ENCODE measurements around the gene CPZ. TPM values are rescaled to one million over a fixed set of nuclear protein-coding genes. Genes with fewer than 3 reads are reported as not detected.

CPZ gene
- total RNA-seq, 2 donors from 2014 or later = not detected

DNA sequence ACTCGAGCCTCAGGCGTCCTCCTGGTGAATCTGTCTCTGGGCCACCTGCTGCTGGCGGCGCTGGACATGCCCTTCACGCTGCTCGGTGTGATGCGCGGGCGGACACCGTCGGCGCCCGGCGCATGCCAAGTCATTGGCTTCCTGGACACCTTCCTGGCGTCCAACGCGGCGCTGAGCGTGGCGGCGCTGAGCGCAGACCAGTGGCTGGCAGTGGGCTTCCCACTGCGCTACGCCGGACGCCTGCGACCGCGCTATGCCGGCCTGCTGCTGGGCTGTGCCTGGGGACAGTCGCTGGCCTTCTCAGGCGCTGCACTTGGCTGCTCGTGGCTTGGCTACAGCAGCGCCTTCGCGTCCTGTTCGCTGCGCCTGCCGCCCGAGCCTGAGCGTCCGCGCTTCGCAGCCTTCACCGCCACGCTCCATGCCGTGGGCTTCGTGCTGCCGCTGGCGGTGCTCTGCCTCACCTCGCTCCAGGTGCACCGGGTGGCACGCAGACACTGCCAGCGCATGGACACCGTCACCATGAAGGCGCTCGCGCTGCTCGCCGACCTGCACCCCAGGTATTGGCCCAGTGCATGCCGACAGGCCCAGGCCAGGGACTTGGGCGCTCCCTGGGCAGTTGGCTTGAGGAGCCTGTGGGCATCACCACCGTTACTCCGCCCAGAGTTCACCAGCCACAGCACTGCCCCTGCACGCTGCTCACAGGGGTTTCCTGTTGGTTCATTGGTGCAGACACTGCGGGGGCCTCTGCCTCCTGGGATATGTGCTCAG lies 11.3 kb upstream of the CPZ start:
- no peak for ATAC-seq
- no peak overlapping the region for H3K27ac Mint-ChIP-seq
- H3K4me1 Mint-ChIP-seq (ENCODE audit: low read depth in 2 of 2) = no peaks in the 10 kb centered on the region
- H3K9me3 Mint-ChIP-seq = no peaks in the 10 kb centered on the region
- no peak overlapping the region for H3K4me3 Mint-ChIP-seq
- DNase-seq (ENCODE audit: low spot score) = peak; percentile 53
- no peaks in the 10 kb centered on the region for H3K36me3 Mint-ChIP-seq
- H3K27me3 Mint-ChIP-seq = peaks cover 24 to 27% of the 10 kb centered on the region in 2 donors

DNA sequence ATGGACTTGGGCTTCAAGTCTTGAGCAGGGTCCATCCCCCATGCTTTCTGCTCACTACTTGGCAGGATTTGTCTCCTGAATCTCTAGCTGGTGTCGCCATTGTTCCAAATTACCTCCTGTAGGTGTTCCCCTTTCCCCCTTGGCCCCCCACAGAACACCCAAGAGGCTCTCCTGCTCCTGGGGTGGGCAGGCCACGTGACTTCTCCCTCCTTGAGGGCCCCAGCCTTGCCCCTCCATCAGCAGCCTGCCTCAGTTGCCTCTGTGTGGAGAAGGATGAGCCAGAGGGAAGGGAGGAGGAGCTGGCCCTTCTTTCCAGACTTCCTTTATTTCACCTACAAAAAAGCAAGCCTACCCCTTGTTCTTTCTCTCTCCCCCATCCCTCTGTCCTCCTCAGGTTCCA lies 10.5 kb upstream of the CPZ start:
- peaks cover 22 to 23% of the 10 kb centered on the region in 2 donors for H3K27me3 Mint-ChIP-seq
- no peaks in the 10 kb centered on the region for H3K36me3 Mint-ChIP-seq
- DNase-seq (ENCODE audit: low spot score) (peak; percentile 16), ATAC-seq (no peak)
- no peaks in the 10 kb centered on the region for H3K4me1 Mint-ChIP-seq (ENCODE audit: low read depth in 2 of 2)
- no peaks in the 10 kb centered on the region for H3K9me3 Mint-ChIP-seq
- H3K27ac Mint-ChIP-seq = no peak overlapping the region
- no peak overlapping the region for H3K4me3 Mint-ChIP-seq

DNA sequence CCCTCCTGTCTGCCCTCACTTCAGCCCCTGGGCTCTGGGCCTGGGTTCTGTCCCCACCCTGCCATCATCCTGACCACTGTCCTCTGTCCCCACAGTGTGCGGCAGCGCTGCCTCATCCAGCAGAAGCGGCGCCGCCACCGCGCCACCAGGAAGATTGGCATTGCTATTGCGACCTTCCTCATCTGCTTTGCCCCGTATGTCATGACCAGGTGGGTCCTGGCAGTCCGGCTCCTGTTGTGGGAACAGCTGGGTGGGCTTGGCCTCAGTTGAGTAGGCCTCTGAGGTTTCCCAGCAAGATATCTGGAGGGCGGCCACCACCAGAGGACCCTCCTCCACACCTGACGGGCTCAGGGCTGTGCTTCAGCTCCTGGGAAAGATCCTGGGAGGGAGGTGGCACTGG lies 10.1 kb upstream of the CPZ start:
- no peaks in the 10 kb centered on the region for H3K9me3 Mint-ChIP-seq

DNA sequence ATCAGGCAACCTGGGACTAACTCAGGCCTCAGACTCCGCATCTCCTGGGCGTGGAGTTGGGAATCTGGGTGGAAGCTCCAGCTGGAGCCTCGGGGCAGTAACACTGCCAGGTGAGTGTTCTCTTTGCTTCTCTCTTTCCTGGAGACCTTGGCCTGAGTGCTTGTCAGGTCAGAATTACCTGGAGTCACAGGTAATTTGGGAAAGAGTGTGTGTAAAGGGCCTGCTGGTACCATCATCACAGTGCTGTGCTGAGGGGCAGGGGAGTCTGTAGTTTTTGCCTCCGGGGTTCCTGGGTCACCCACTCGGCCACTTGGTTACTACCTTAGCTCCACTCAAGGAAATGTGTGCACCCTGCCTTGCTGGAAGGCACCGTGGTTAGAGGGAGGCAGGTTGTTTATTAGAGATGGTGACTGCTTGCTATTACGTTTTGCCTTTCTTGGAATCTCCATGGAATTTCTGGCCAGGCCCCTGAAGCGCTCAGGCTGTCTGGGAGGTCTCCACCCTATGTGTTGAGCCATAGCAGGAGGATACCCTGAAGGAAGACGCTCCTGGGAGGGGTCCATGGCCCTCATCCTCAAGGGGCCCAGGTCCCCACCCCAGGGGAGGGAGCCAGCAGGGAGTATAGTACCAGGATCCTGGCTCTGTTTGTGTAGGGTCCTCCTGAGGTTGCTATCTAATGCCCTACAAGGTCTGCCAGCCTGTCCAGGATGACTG lies 9.5 kb upstream of the CPZ start:
- DNase-seq (ENCODE audit: low spot score) = no peak
- no peak for ATAC-seq
- H3K27me3 Mint-ChIP-seq = peaks cover 13 to 14% of the 10 kb centered on the region in 2 donors
- no peak overlapping the region for H3K27ac Mint-ChIP-seq
- no peaks in the 10 kb centered on the region for H3K4me1 Mint-ChIP-seq (ENCODE audit: low read depth in 2 of 2)
- H3K4me3 Mint-ChIP-seq = no peak overlapping the region
- no peaks in the 10 kb centered on the region for H3K9me3 Mint-ChIP-seq
- H3K36me3 Mint-ChIP-seq = no peaks in the 10 kb centered on the region

More for the DNA sequence above, 10.1 kb upstream of the CPZ start:
- Mint-ChIP-seq H3K4me3 (no peak overlapping the region), H3K4me1 (ENCODE audit: low read depth in 2 of 2) (no peaks in the 10 kb centered on the region), H3K36me3 (no peaks in the 10 kb centered on the region), H3K27ac (no peak overlapping the region), H3K27me3 (peaks cover 18 to 19% of the 10 kb centered on the region in 2 donors)
- DNase-seq (ENCODE audit: low spot score) (peak; percentile 34), ATAC-seq (no peak)

DNA sequence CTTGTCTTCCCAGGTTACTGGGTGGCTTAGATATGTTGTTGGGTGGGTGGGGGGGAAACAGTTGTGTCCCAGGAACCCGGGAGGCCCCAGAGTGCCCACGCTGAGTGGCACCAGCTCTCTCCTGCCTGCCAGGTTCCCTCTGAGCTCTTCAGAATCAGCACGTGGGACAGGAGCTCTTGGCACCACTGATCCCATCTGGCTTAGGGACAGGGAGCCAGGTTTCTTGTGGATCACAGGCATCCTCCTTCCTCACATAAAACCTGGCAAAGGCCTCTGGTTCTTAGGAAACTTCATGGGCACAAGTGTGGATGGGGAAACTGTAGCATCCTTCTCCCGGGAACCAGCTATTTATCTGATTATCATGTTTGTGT lies 8.9 kb upstream of the CPZ start:
- Mint-ChIP-seq H3K36me3 (no peaks in the 10 kb centered on the region), H3K27me3 (peaks cover 11 to 14% of the 10 kb centered on the region in 2 donors), H3K4me3 (no peak overlapping the region), H3K4me1 (ENCODE audit: low read depth in 2 of 2) (no peaks in the 10 kb centered on the region), H3K9me3 (no peaks in the 10 kb centered on the region), H3K27ac (no peak overlapping the region)
- DNase-seq (ENCODE audit: low spot score) (no peak), ATAC-seq (no peak)

DNA sequence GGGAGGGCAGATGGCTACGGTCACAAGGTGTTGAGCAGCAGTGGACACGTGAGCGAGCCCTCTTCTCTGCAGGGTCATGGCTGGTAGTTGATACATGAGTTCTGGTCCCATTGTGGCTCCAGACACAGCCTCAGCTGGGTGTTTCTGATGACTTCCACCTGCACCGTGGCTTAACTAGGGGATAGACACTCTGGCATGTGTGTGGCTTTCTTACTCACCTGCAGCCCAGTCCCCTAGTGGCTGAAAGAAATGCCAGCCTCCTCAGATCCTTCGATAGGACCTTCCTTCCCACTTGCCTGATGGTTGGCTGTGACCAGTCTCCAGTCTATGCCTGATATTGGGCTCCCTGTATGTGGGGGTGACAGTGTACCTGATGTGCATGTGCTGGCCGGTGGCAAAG lies 7.4 kb upstream of the CPZ start:
- H3K27ac Mint-ChIP-seq = no peak overlapping the region
- H3K27me3 Mint-ChIP-seq = peaks cover 5 to 6% of the 10 kb centered on the region in 2 donors
- no peak overlapping the region for H3K4me3 Mint-ChIP-seq
- H3K9me3 Mint-ChIP-seq = no peaks in the 10 kb centered on the region
- no peaks in the 10 kb centered on the region for H3K4me1 Mint-ChIP-seq (ENCODE audit: low read depth in 2 of 2)
- H3K36me3 Mint-ChIP-seq = no peaks in the 10 kb centered on the region
- ATAC-seq = no peak
- DNase-seq (ENCODE audit: low spot score) = no peak

DNA sequence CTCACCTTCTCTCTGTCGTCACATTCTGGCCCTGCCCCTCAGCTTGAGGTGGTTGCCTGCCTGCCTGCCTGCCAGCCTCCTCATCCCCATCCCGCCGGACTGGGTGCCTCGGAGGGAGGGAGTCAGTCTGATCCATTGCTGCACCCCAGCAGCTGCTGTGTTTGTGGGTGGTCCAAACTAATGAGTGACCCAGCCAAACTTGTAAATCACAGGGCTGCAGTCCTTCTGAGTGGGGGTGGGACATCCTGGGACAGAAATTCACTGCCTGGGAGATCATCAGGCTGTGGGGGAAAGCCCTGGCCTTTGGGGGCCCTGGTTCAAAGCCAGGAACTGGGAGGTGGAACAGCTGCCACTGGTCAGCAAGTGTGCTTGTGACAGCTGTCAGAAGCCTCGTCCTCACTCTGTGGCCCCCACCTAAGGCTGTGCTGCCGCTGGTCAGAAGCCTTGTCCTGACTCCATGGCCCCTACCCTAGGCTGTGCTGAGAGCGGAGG lies 6.8 kb upstream of the CPZ start:
- ATAC-seq = no peak
- Mint-ChIP-seq H3K36me3 (no peaks in the 10 kb centered on the region), H3K4me3 (no peak overlapping the region), H3K4me1 (ENCODE audit: low read depth in 2 of 2) (no peaks in the 10 kb centered on the region), H3K27ac (no peak overlapping the region), H3K27me3 (peaks cover 6 to 10% of the 10 kb centered on the region in 2 donors), H3K9me3 (no peaks in the 10 kb centered on the region)
- no peak for DNase-seq (ENCODE audit: low spot score)

DNA sequence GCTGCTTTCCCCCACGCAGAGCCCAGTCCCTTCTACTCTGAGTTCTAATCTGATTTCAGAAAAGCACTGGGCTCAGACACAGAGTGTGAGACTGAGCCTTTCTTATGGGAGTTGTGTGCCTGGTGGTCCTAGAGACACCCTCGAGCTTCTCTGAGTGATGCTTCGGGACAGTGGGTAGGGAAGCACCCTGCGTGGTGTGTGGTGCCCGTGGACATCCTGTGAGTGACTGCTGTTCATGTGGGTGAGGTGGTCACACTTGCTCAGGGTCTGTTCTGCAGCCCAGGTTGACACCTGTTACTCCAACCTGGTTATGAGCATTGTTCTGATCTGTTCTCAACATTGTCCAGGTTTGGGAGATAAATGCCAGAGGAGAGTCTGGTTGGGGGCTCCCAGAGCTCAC lies 6.3 kb upstream of the CPZ start:
- Mint-ChIP-seq H3K27me3 (peaks cover 8 to 12% of the 10 kb centered on the region in 2 donors), H3K36me3 (no peaks in the 10 kb centered on the region), H3K27ac (no peak overlapping the region), H3K9me3 (no peaks in the 10 kb centered on the region), H3K4me3 (no peak overlapping the region), H3K4me1 (ENCODE audit: low read depth in 2 of 2) (no peaks in the 10 kb centered on the region)
- DNase-seq (ENCODE audit: low spot score) = no peak
- no peak for ATAC-seq

DNA sequence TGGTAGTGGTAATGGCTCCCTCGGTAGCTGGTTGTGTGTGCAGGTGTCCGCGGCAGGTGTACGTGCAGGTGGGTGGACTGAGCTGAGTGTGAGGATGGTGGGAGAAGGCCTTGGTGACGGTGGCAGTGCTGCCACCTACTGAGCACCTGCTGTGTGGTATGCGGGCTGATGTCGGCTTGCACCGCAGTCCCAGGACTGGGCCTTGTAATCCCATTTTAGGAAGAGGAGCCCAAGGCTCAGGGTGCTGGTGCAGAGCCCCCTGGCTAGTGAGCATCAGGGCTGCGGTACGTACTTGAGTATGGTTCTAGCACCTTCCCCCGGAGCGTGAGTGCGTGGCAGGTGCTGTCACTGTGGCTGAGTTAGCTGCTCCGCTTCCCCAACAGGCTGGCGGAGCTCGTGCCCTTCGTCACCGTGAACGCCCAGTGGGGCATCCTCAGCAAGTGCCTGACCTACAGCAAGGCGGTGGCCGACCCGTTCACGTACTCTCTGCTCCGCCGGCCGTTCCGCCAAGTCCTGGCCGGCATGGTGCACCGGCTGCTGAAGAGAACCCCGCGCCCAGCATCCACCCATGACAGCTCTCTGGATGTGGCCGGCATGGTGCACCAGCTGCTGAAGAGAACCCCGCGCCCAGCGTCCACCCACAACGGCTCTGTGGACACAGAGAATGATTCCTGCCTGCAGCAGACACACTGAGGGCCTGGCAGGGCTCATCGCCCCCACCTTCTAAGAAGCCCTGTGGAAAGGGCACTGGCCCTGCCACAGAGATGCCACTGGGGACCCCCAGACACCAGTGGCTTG lies 5.7 kb upstream of the CPZ start:
- peak; percentile 54 for DNase-seq (ENCODE audit: low spot score)

DNA sequence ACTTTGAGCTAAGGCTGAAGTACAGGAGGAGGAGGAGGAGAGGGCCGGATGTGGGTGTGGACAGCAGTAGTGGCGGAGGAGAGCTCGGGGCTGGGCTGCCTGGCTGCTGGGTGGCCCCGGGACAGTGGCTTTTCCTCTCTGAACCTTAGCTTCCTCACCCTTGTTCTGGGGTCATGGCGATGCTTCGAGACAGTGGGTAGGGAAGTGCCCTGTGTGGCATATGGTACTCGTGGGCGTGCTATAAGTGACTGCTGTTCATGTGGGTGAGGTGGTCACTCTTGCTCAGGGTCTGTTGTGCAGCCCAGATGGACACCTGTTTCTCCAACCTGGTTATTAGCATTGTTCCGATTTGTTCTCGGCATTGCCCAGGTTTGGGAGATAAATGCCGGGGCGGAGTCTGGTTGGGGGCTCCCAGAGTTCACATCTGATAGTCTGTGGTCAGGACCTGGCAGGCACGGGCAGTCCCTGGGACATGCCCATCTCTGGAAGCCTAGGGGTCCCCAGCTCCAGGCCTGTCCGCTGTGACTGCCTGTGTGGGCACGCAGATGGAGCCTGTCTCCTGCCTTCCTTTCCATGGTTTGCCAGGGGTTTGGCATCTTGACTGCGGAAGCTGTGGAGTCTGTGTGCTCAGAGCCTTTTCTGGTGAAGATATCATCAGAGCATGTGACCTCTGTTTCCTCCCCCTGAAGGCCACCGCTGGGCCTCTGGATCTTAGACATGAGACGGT lies 4.9 kb upstream of the CPZ start:
- Mint-ChIP-seq H3K9me3 (no peaks in the 10 kb centered on the region), H3K4me3 (no peak overlapping the region), H3K36me3 (no peaks in the 10 kb centered on the region), H3K27me3 (peaks cover 11% of the 10 kb centered on the region in 2 donors), H3K4me1 (ENCODE audit: low read depth in 2 of 2) (no peaks in the 10 kb centered on the region), H3K27ac (no peak overlapping the region)
- ATAC-seq (no peak), DNase-seq (ENCODE audit: low spot score) (peak; percentile 59)

More for the DNA sequence above, 5.7 kb upstream of the CPZ start:
- ATAC-seq = no peak
- no peaks in the 10 kb centered on the region for H3K4me1 Mint-ChIP-seq (ENCODE audit: low read depth in 2 of 2)
- H3K27me3 Mint-ChIP-seq = peaks cover 11 to 16% of the 10 kb centered on the region in 2 donors
- no peak overlapping the region for H3K4me3 Mint-ChIP-seq
- no peaks in the 10 kb centered on the region for H3K36me3 Mint-ChIP-seq
- no peaks in the 10 kb centered on the region for H3K9me3 Mint-ChIP-seq
- H3K27ac Mint-ChIP-seq = no peak overlapping the region

DNA sequence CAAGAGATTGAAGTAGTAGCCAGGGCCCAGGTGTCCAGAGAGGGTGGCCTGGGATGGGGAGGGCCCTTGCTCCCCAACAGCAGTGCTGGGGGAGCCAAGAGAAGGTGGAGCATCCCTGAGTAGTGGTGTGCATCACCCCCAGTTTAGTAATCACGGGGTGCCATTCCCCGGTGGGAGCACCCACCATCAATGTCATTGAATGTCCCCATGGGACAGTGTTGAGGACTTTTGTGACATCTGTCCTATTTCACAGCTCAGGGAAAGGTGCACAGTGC lies 4.4 kb upstream of the CPZ start:
- peaks cover 11 to 13% of the 10 kb centered on the region in 2 donors for H3K27me3 Mint-ChIP-seq
- DNase-seq (ENCODE audit: low spot score) = no peak
- ATAC-seq = no peak
- H3K36me3 Mint-ChIP-seq = no peaks in the 10 kb centered on the region
- H3K9me3 Mint-ChIP-seq = no peaks in the 10 kb centered on the region
- no peaks in the 10 kb centered on the region for H3K4me1 Mint-ChIP-seq (ENCODE audit: low read depth in 2 of 2)
- H3K27ac Mint-ChIP-seq = no peak overlapping the region
- H3K4me3 Mint-ChIP-seq = no peak overlapping the region

DNA sequence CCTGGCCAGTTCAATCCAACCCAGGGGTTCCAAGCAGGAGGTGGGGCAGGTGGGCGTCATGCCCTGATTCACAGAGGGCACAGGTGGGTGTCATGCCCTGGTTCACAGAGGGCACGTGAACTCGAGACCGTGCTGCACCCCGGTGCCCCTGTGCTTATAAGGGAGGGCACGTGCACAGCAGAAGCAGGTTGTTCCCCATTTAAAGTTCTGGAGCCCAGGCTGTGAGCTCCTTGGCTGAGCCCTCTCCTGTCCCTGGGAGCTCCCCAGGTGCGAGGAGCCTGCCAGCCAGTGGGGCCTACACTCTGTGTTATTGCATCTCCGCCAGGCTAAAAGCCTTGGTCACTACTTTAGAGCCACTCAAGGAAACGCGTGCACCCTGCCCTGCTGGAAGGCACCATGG lies 3.2 kb upstream of the CPZ start:
- Mint-ChIP-seq H3K4me3 (no peak overlapping the region), H3K36me3 (no peaks in the 10 kb centered on the region), H3K4me1 (ENCODE audit: low read depth in 2 of 2) (no peaks in the 10 kb centered on the region), H3K9me3 (no peaks in the 10 kb centered on the region), H3K27ac (no peak overlapping the region), H3K27me3 (peaks cover 14 to 20% of the 10 kb centered on the region in 2 donors)
- ATAC-seq = no peak
- peak; percentile 48 for DNase-seq (ENCODE audit: low spot score)

DNA sequence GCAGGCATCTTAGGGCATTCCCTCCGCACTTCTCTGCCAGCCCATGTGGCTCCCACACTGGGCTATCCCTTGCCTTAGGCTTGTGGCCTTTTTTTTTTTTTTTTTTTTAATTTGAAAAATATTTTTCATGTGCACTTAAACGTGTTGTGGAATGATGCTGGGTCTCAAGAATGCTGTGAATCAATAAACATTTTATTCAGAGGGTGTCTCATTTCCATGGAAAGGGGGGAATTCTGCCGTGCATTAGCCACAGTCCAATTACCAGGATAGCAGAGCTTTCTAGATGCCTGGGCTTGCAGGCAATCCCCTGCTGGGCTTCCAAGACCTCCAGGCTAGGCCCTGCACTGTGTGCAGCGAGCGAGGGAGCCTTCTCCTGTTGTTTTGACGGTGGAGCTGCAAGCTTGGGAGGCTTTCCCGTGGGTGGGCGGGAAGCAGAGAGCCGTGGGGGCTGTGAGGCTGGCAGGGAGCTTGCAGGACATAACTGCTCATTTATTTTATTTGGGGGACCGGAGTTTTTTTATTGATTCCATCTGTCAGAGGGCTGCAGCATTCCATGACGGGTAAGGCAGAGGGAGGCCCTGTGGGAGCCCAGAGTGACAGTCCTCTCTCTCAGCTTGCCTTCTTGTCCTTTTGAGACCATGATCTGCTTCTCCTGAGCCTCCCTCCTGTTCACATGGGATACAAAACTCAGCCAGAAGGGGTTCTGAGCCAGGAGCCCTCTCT lies 2.6 kb upstream of the CPZ start:
- Mint-ChIP-seq H3K4me1 (ENCODE audit: low read depth in 2 of 2) (no peaks in the 10 kb centered on the region), H3K27ac (no peak overlapping the region), H3K4me3 (no peak overlapping the region), H3K36me3 (no peaks in the 10 kb centered on the region), H3K9me3 (no peaks in the 10 kb centered on the region), H3K27me3 (peaks cover 16 to 22% of the 10 kb centered on the region in 2 donors)
- ATAC-seq (no peak), DNase-seq (ENCODE audit: low spot score) (peak; percentile 34)

Measured in natural killer cell treated with Interleukin-12 subunit alpha and Interleukin-12 subunit beta and Interleukin-15 and Interleukin-18, amount 100 ng/mL, for 72 hours (primary cell).